H1 (cell line): ENCODE data around the gene GSTO1. TPM values are rescaled to one million over a fixed set of nuclear protein-coding genes. Genes with fewer than 3 reads are reported as not detected.

Source experiments
- ATF3 ChIP-seq: IDR thresholded peaks from 2 replicates; pipeline ENCODE4 v1.6.1; 2011; ENCODE audit warnings: low read depth, mild to moderate bottlenecking, low read length; ENCODE audit not compliant: insufficient read depth
- CEBPB ChIP-seq: IDR thresholded peaks from 2 replicates; pipeline ENCODE4 v1.6.1; 2012; ENCODE audit warnings: low read depth, low read length
- CHD2 ChIP-seq: IDR thresholded peaks from 2 replicates; pipeline ENCODE4 v1.6.1; 2012; ENCODE audit warnings: low read length, improper control_type of control experiment
- GABPA ChIP-seq: IDR thresholded peaks from 2 replicates; pipeline ENCODE4 v1.6.1; 2011; ENCODE audit warnings: mild to moderate bottlenecking, low read length, moderate library complexity, borderline replicate concordance; ENCODE audit not compliant: insufficient read depth
- JUN ChIP-seq: IDR thresholded peaks from 2 replicates; pipeline ENCODE4 v1.6.1; 2011; ENCODE audit warnings: low read depth, mild to moderate bottlenecking, improper control_type of control experiment, low read length
- RFX5 ChIP-seq: IDR thresholded peaks from 2 replicates; pipeline ENCODE4 v1.6.1; 2011; ENCODE audit warnings: low read depth, low read length, improper control_type of control experiment, borderline replicate concordance
- SIN3A ChIP-seq, 2 experiments: IDR thresholded peaks in 1 of 2; conservative IDR thresholded peaks in 1 of 2; 2 replicates each; pipeline ENCODE4 v1.6.1; 2011 to 2012; ENCODE audit warnings: low read length in 2 of 2, improper control_type of control experiment in 1 of 2, low read depth in 1 of 2, mild to moderate bottlenecking in 1 of 2
- YY1 ChIP-seq: IDR thresholded peaks from 2 replicates; pipeline ENCODE4 v1.6.1; 2011; ENCODE audit warnings: low read depth, mild to moderate bottlenecking, low read length
- polyA plus RNA-seq, 7 experiments: library from polyadenylated mRNA; depleted of rRNA in 3 of 7; stranded (reverse) in 5 of 7; unstranded in 2 of 7; fragments of >200 nt in 5 of 7; fragments of 200-250 nt in 2 of 7; gene quantifications; 1 replicate in 5 of 7; 2 replicates in 1 of 7; 4 replicates in 1 of 7; pipeline versions ENCODE4 v1.2.1 to v1.2.3, GENCODE V29; 2011 to 2013; ENCODE audit warnings: missing spikeins in 2 of 7, mixed read lengths in 2 of 7
- total RNA-seq: library from RNA; stranded (reverse); fragmentation: NEBNext Ultra II Directional; extraction: Animal tissue kit (Norgen Biotek cat#: 25700); gene quantifications from 2 replicates; pipeline ENCODE4 v1.2.1, GENCODE V29; 2021

GSTO1 gene
- total and polyA plus RNA-seq, 2 of the 8 experiments (the other 6 are each of a cell fraction or from before 2014, with no cell fraction given), result 22.4 to 32.5 TPM

GRCh38 chr10:104259456-104259855 is 4.8 kb downstream of the GSTO1 start (continued):
- no peak for TF ChIP-seq GABPA
- no peak for TF ChIP-seq RFX5
- no peak for TF ChIP-seq ATF3
- no peak for TF ChIP-seq CHD2
- no peak for TF ChIP-seq YY1
- no peak for TF ChIP-seq JUN
- no peak for TF ChIP-seq CEBPB
- no peak for TF ChIP-seq SIN3A (conservative IDR thresholded peaks at IDR 0.05 in 1 of 2, IDR thresholded peaks at IDR 0.05 in 1 of 2; ENCODE audit: low read depth in 1 of 2, low read length in 2 of 2)
- TF ChIP-seq, all 59 proteins: peak for 0
